Bronchial epithelial cell (primary cell): Measurements from ENCODE around the gene UBQLN2. TPM values are rescaled to one million over a fixed set of nuclear protein-coding genes. Genes with fewer than 3 reads are reported as not detected.

ENCODE experiments used
- DNase-seq: peaks from one replicate; pipeline ENCODE4 v3.0.0-alpha.2; 2010; ENCODE audit warnings: low read depth
- FAIRE-seq: peaks from 2 replicates; lab custom pipeline; 2011; peaks lifted over from hg19 to GRCh38; lab: Jason Lieb, UNC
- H3K27me3 ChIP-seq: 2 replicates; pipeline ENCODE4 v1.5.1; 2011; ENCODE audit warnings: low read length; ENCODE audit not compliant: control insufficient read depth, insufficient read depth
- H3K36me3 ChIP-seq: 2 replicates; pipeline ENCODE4 v1.5.1; 2011; ENCODE audit warnings: low read length; ENCODE audit not compliant: control insufficient read depth, insufficient read depth
- H3K4me3 ChIP-seq: 2 replicates; pipeline ENCODE4 v1.5.1; 2011; ENCODE audit warnings: mild to moderate bottlenecking, low read depth, low read length, control low read depth
- CTCF ChIP-seq: IDR thresholded peaks from 2 replicates; pipeline ENCODE4 v1.5.1; 2011; ENCODE audit warnings: mild to moderate bottlenecking, moderate library complexity, low read length, control low read depth, inconsistent platforms; ENCODE audit not compliant: insufficient read depth, severe bottlenecking
- total RNA-seq: library from RNA; depleted of rRNA; stranded (reverse); fragments of >200 nt; gene quantifications from 2 replicates; pipeline ENCODE4 v1.2.1, GENCODE V29; 2014

UBQLN2 gene
- total RNA-seq, 1 donor from 2014 or later, result 4.2 TPM

- FAIRE-seq, result no peak
- DNase-seq, result no peak
- H3K27me3 ChIP-seq, result no peaks in the 10 kb centered on the region
- no peaks in the 10 kb centered on the region for H3K36me3 ChIP-seq
- no peak overlapping the region for H3K4me3 ChIP-seq
- TF ChIP-seq CTCF, result no peak
These were observed 51.9 kb downstream of the UBQLN2 start for GRCh38 chrX:56615282-56615681.

Other genes with a start within 250 kb of the UBQLN2 start
- 2.6 and 4.2 TPM in 2 replicates for gene NBDY, start 165.6 kb downstream of the UBQLN2 start, total RNA-seq